Stimulated activated CD4-positive, alpha-beta T cell treated with anti-CD3 and anti-CD28 coated beads, Interleukin-15, amount 100 ng/mL, for 48 hours (primary cell): Measurements from ENCODE around the gene WFS1.
A peak's percentile ranks its signal among the peaks of the same experiment; 100 is the strongest.

Experiments
- DNase-seq, 2 donors: peaks; one replicate each; pipeline ENCODE4 v3.0.0-alpha.2; 2020; ENCODE audit warnings: low read depth in 2 of 2

The WFS1 gene

DNA sequence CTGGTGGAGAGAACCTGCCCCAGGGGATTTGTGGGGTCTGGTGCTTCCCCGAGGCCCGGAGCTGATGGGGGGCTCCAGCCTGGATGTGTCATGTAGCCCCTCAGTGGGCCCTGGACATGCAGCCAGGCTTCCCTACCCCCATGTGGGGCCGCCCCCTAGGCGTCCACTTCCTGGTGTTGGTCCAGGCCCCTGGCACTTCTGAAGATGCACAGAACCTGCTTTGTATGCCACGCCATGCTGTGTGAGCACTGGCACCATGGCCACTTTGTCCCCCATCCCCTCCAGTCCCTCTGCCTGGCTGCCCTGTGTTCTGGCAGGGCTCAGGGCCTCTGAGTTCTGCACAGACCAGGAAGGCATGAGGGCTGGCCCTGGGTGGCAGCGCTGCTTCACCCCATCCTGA is 29.2 kb downstream of the WFS1 start:
- no peak for DNase-seq

DNA sequence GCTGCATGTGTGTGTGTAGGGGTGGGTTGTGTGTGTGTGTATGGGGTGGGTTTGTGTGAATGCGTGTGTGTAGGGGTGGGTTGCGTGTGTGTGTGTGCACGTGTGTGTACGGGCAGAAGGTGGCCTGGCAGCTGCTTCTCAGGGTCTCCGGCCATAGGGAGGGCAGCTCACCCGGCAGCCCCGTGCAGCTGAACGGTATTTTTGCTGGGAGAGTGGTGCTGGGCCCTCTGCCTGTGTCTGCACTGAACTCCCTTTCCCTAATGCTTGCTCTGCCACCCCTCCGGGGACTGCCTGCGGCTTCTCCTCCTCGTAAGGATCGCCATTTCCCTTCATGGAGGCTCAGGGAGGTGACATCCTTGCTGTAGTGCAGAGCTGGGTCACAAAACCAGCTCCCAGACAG is 30.2 kb downstream of the WFS1 start:
- DNase-seq, result no peak

DNA sequence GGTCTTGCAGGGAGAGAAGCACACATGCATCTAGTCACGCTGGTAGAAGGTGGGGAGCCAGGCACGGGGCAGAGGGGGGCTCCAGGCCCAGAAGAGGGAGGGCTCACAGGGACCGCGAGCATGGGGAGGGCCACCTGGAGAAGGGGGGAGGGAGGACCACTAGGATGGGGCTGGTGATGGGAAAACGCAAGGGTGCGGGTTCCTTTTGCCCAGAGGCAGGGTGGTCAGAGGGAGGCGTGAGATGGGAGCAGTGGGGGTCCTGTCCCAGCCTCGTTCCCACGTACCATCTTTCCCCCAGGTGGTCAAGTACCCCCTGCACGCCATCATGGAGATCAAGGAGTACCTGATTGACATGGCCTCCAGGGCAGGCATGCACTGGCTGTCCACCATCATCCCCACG is 30.7 kb downstream of the WFS1 start:
- DNase-seq, result no peak

DNA sequence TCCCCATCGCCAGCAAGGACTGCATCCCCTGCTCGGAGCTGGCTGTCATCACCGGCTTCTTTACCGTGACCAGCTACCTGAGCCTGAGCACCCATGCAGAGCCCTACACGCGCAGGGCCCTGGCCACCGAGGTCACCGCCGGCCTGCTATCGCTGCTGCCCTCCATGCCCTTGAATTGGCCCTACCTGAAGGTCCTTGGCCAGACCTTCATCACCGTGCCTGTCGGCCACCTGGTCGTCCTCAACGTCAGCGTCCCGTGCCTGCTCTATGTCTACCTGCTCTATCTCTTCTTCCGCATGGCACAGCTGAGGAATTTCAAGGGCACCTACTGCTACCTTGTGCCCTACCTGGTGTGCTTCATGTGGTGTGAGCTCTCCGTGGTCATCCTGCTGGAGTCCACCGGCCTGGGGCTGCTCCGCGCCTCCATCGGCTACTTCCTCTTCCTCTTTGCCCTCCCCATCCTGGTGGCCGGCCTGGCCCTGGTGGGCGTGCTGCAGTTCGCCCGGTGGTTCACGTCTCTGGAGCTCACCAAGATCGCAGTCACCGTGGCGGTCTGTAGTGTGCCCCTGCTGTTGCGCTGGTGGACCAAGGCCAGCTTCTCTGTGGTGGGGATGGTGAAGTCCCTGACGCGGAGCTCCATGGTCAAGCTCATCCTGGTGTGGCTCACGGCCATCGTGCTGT is 31.5 kb downstream of the WFS1 start:
- no peak for DNase-seq

DNA sequence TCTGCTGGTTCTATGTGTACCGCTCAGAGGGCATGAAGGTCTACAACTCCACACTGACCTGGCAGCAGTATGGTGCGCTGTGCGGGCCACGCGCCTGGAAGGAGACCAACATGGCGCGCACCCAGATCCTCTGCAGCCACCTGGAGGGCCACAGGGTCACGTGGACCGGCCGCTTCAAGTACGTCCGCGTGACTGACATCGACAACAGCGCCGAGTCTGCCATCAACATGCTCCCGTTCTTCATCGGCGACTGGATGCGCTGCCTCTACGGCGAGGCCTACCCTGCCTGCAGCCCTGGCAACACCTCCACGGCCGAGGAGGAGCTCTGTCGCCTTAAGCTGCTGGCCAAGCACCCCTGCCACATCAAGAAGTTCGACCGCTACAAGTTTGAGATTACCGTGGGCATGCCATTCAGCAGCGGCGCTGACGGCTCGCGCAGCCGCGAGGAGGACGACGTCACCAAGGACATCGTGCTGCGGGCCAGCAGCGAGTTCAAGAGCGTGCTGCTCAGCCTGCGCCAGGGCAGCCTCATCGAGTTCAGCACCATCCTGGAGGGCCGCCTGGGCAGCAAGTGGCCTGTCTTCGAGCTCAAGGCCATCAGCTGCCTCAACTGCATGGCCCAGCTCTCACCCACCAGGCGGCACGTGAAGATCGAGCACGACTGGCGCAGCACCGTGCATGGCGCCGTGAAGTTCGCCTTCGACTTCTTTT is 32.2 kb downstream of the WFS1 start:
- no peak for DNase-seq

DNA sequence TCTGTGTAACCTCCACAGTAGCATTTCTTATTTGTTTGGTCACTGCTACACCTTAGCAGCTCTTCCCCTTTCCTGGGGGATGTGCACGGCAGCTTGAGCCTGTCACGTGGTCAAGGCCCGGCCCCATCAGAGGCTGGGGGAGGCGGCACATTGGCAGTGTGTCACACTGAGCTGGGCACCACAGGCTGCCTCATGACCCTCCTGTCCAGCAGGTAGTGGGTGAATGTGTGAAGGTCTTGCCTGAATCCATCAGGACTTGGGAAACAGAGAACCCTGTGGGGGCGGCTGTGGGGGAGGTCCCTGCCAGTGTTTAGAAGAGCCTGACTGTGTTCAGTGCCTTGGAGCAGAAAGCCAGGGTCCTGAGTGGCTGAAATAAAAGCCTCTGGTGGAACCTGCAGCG is 33.2 kb downstream of the WFS1 start:
- no peak for DNase-seq

DNA sequence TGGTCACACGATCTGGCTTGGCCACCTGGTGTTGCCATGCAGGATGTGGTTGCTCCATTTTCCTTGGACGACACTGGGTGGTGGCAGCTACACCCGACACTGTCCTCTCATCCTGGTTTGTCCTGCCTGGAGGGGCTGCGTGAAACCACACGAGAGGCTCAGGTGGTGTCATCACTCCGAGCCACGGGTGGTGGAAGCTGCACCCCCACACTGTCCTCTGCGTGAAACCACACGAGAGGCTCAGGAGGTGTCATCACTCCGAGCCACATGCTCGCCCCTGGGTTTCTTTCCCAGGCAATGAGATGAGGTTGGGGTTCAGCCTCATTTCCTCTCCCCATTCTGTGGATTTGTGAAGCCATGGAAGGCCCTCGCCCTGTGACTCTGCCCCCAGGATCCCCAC is 34.3 kb downstream of the WFS1 start:
- DNase-seq, result no peak

DNA sequence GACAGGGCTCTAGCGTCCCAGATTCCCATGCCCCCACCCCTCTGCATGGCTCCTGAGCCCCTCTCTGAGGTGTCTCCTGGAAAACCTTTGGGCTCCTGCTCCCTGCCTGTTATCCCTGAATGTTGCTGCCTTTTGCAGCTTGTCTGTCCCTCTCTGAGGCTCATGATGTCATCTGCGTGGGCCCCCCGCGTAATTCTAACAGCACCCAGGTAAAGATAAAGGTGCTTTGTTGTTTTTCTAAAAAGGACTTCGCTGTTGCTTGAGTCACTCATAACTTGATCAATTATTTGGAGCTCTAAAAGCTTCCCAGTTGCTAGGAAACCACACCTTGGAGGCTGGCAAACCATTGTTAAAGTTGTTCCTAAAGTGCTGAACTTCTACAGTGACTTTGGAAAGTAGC is 36.6 kb downstream of the WFS1 start:
- DNase-seq, result no peak

DNA sequence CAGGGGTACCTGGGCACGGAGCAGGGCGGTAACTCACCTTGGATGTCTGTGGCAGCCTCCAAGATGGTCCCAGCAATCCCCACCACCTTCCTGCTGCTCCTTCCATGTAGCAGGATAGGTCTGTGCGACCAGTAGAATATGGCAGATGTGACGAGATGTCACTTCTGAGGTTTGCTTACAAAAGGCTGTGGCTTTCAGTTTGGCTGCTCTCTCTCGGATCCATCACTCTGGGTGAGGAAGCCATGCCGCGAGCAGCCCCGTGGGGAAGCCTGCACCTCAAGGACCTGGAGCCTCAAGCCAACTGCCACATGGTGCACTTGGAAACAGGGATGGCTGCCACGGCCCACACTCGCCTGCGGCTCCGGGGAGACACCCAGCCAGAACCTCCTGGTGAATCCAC is 37.6 kb downstream of the WFS1 start:
- no peak for DNase-seq

DNA sequence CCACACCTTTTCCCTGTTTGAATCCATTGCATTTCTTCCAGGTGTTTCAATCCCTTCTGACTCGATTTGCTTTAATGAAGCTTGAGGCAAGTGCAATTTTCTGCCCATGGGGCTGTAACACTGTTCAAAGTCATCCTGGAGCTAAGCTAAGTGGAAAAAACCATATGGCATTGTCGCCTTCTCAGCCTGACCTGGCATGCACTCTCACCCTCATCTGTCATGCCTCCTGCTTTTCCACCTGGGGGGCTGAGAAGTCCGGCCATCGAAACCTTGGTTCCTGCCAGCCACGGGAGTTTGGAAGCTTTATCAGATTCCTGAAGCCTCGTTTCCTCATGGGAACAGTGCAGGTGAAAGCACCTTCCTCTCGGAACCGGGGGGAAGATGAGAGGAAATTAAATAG is 38.2 kb downstream of the WFS1 start:
- DNase-seq, result no peak

DNA sequence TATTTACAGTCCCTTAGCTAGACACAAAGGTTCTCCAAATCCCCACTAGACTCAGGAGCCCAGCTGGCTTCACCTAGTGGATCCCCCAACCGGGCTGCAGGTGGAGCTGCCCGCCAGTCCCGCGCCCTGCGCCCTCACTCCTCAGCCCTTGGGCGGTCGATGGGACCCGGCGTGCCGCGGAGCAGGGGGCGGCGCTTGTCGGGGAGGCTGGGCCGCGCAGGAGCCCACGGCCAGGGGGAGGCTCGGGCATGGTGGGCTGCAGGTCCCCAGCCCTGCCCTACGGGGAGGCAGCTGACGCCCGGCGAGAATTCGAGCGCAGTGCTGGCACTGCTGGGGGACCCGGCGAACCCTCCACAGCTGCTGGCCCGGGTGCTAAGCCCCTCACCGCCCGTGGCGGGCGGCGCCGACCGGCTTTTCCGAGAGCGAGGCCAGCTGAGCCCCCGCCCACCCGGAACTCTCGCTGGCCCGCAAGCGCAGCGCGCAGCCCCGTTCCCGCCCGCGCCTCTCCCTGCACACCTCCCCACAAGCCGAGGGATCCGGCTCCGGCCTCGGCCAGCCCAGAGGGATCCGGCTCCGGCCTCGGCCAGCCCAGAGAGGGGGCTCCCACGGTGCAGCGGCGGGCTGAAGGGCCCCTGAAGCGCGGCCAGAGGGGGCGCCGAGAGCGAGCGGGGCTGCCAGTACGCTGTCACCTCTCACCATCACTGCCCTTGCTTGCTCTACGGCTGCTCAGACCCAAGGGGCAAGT is 39.4 kb downstream of the WFS1 start:
- peak in 1 of 2 donors; percentile 11 for DNase-seq

DNA sequence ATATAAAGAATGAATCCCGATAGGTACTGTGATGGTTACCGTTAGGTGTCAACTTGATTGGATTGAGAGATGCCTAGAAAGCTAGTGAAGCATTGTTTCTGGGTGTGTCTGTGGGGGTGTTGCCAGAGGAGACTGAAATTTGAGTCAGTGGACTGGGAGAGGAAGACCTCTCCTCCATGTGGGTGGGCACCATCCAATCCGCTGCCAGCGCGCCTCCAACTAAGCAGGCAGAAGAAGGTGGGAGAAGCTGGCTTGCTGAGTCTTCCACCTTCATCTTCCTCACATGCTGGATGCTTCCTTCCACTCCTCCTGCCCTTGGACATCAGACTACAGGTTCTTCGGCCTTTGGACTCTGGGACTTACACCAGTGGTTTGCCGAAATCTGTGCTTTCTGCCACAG is 40.1 kb downstream of the WFS1 start:
- no peak for DNase-seq

DNA sequence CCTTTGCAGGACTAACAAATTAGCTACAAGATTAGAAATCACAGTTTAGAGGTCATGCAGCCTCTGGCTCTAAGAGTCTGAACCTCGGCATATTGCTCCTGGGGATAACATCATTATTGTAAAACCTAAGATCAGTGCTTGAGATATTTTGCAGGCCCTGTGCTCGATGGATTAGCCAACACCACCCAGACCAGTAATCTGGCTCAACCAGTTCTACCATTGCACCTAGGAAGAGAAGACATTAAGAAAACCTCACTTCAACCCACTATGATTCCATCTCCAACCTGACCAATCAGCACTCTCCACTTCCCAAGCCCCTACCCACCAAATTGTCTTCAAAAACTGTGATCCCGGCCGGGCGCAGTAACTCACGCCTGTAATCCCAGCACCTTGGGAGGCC is 43.6 kb downstream of the WFS1 start:
- no peak for DNase-seq

DNA sequence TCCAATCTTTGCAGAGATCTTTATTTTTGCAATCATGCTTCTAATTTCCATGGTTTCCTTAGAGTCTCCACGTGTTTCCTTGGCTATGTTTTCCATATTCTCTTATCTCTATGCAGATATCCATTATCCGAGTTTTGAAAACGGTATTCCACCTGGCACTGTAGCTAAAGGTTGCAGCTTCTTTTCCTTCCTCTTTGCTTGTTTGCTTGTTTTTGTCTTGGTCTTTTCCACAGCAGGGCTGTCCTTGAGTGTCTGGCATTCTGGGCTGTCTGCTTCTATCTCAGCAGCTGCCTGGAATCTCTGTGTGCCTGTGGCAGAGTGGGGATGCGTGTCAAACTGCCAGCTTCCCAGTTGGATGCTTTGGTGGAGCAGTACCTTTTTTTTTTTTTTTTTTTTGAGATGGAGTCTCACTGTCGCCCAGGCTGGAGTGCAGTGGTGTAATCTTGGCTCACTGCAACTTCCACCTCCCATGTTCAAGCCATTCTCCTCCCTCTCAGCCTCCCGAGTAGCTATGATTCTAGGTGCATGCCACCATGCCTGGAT is 46.9 kb downstream of the WFS1 start:
- DNase-seq, result no peak

DNA sequence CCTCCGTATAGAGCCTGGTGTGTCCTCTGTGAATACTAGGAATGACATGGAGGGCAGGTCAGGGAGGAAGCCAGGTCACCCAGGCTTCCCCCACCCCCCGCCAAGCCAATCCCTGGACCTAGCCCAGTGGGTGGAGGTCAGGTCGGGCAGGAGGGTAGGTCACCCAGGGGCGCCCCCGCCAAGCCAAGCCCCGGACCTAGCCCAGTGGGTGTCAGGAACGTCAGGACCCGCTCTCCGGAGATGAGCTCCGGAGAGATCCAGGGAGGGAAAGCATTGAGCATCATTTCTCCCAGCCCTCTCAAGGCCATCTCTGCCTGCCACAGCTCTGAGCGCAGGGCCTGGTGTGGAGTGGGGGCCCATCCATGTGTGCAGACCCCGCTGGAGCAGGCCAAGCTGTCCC is 48.6 kb downstream of the WFS1 start:
- DNase-seq, result no peak

DNA sequence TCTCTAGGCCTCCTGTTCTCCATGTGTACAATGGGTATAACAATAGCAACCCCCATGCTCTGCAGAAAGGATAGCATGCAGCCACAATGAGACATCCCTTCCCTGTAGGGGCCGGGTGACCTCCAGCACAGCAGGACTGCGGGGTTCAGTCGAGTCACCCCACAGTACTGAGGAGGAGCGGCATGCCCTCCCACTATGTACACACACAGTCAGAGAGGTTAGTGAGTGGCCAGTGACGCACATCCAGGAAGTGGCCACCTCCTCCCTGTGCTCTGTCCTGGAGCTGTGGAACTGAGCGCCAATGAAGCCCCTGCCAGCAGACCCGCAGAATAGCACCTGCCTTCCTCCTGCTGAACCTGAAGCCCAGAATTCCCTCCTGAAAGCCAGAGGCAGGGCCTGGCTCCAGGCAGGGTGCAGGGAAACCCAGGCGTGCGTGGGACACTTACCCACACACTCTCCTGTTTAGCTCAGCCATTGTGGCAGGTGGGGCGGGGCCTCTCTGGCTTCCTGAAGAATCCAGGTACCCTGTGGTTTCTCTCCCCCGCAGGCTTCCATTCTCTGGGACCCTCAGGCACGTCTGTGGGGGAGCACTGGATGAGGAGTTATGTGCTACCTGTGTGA is 50.0 kb downstream of the WFS1 start:
- no peak for DNase-seq

DNA sequence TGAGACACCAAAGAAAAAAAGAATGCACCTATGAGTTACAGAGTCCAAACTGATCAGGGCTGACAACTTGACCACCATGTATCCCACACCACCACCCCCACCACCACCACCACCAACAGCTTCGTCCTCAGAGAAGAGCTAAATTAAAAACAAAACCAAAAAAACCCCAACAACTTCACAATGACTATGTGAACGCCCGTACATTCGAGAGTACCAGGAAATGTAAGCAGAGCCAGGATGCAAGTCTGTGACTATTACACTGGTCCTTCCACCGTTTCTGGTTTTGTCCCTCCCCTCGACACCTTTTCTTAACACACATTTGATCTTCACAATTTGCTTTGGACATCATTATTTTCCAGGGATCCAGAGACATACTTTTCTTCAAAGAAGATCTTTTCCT is 51.0 kb downstream of the WFS1 start:
- no peak for DNase-seq

DNA sequence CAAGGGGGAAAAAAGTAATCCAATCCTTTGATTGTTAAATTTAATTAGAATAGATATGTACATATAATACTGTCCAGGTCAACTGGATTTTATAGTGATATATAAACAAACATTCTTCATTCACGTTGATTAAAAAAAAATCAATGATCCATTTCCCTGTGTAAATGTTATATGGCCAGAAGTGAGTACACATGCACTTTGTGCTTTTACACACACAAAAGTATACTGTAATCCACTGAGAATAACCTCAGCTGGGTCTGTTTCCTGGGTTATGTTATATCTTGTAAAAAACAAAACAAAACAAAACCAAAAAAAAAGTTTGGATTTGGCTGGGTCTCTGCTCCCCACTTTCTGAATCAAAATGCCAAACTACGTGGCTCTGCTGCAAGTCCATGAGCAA is 51.7 kb downstream of the WFS1 start:
- DNase-seq, result no peak

DNA sequence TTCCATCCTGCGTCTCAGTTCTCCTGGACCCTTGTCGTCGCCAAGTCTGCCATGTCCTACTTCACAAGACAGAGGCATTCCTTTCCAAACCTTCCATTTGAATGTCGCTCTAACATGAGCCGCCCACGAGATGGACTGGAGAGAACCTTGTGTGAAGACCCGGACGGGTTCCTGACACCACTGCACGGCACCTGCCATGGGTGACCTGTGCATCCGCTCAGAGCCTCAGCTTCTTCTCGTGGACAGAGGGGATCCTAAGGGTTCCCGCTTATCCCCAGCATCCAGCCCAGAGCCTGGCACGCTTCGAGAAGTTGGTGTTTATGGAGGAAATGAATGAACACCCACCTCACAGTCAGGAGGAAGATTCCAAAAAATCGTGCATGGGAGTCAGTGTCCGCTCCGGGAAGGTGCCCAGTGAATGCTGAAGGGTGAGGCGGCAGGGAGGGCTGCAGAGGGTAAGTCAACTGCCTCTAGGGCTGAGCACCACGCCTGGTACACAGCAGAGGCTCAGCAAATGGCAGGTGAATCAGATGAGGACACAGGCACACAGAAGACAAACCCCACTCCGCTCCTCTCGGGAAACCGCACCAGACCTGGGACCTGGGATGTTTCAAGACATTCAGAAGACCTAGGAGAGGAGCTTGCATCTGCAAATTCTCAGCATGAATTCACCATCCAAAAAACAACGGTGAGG is 52.6 kb downstream of the WFS1 start:
- no peak for DNase-seq

DNA sequence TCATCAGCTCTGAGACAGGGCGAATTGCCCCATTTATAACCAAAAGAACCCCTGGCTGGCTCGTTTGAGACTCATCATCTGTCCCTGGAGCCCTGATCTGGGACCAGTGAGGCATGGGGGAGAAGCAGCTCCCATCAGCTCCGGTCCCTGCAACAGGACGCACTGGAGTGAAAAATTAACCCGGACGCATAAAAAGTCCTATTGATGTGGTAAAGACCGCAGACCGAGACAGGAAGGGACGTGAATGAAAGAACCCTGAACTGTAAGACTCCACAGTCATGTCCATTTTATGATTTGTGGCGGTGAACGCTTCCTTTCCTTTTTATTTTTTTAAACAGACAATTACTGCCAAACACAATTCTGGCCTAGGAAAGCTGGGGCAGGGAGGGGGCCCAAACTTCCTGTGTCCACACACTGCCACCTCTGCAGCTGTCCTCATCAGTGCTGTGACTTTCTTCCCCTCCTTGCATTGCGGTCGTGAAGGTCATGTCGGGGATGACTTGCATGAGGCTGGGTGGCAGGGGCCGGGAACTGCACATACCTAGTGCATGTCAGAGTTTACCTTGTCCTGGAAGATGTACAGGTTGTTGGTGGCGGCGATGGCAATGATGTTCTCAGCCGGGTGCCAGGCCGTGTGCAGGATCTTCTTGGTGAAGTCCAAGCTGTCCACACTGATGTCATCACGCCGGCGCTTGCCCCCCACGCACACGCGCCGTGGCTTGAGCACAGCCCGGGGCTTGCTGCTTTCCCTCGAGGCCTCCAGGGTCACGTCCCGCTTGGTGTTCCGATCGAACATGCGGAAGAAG is 53.3 kb downstream of the WFS1 start:
- DNase-seq, result no peak

DNA sequence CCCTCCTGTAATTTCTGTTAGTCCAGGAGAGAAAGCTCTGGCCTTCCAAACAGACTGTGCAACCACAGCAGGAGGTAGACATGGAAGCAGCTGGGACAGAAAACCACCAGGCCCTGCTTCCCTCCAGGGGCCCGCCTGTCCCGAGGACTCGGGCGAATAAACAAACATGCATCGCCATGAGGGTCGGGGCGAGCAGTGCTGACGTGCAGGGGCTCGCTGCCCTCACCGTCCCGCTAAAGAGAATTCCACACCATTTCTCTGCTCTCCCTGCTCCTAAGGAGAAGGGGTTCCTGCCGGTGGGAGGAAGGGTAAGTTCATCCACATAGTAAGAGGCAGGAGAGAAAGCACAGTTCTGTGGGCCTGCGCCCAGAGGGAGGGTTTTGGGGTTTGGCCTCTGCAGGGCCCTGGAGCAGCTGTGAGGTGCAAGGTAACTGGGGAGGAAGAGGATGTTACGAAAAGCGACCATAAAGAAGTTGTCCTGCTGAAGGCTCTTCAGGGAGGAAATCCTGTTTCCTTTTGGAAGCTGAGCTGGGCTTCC is 54.9 kb downstream of the WFS1 start:
- DNase-seq, result no peak
